C4-2B (cell line): ENCODE results near the gene POU4F1.

Source experiments
- H3K27ac ChIP-seq: fragments of 450-650 bp; 2 replicates; pipeline ENCODE4 v1.5.1; 2017
- ZFX ChIP-seq: fragments of 450-650 bp; IDR thresholded peaks from 2 replicates; pipeline ENCODE4 v1.6.1; 2017
- TF ChIP-seq, protein P1 (sequence below): fragments of 450-650 bp; conservative IDR thresholded peaks from 2 replicates; pipeline ENCODE4 v1.5.1; 2017; ENCODE audit warnings: mild to moderate bottlenecking

POU4F1 gene

DNA sequence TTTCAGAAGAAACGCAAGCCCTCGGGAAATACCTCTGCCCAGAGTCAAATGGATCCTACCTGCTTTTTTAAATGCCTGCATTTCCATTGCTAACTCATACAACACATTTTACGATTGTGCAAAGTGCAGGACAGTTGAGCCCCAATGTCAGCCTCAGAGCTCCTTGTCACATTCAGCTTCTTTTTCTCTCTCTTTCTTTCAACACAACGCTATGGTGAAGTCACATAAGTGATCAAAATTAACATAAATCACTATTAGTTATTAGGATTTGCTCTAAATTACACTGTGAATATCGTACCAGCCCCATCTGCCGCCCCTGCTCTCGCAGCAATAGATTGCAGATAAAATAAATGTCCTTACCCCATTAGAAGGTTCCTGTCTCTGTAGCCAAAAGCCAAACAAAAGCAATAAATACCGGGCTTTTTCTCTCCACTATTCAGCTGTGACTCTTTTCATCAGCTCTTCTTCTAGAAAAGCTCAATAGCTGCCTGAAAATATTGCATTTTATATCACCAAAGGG lies 8.8 kb downstream of the POU4F1 start:
- H3K27ac ChIP-seq, result no peak overlapping the region
- TF ChIP-seq ZFX, result no peak
- TF ChIP-seq, protein P1, sequence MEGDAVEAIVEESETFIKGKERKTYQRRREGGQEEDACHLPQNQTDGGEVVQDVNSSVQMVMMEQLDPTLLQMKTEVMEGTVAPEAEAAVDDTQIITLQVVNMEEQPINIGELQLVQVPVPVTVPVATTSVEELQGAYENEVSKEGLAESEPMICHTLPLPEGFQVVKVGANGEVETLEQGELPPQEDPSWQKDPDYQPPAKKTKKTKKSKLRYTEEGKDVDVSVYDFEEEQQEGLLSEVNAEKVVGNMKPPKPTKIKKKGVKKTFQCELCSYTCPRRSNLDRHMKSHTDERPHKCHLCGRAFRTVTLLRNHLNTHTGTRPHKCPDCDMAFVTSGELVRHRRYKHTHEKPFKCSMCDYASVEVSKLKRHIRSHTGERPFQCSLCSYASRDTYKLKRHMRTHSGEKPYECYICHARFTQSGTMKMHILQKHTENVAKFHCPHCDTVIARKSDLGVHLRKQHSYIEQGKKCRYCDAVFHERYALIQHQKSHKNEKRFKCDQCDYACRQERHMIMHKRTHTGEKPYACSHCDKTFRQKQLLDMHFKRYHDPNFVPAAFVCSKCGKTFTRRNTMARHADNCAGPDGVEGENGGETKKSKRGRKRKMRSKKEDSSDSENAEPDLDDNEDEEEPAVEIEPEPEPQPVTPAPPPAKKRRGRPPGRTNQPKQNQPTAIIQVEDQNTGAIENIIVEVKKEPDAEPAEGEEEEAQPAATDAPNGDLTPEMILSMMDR, result no peak

DNA sequence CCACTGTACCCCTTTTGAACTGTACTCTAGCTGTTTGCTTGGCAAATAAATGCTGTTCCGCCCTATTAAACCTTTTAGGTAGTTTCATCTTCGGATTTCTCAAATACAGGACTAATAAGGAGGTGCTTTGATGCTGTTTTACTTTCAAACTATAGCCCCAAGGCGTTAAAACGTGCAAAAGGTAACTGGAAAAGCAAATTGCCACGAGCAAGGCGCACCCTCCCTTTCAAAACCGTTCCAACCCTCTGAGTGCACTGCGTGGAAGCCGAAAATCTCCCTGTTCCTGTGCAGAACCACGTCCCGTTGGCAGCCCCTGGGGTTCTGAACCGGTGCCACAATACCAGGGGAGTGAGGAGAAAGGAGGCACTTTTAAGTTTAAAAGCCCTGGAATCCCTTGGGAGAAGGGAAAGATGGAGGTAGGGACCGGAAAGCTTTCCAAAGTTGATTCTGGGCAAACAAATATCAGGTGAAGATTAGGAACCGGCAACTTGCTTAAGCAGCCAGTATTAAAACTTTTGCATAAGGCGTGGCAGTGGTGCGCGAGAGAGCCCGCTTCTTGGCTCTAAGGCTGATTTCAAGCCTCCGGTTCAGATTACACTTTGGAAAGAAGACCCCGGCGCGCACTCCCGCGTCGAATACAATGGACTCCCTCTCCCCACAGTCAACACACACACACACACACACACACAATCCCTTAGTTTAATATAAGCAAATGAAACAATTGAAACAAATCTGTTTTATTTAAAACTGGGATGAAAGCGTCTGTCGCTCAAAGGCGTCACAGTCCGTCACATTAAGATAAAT lies 9.5 kb downstream of the POU4F1 start:
- TF ChIP-seq ZFX, result no peak
- TF ChIP-seq, protein P1, result no peak
- H3K27ac ChIP-seq, result no peak overlapping the region

- H3K27ac ChIP-seq, result no peak overlapping the region
- TF ChIP-seq ZFX, result no peak
- TF ChIP-seq, protein P1, result no peak
Observed at GRCh38 chr13:78593129-78593528, 10.2 kb downstream of the POU4F1 start.

DNA sequence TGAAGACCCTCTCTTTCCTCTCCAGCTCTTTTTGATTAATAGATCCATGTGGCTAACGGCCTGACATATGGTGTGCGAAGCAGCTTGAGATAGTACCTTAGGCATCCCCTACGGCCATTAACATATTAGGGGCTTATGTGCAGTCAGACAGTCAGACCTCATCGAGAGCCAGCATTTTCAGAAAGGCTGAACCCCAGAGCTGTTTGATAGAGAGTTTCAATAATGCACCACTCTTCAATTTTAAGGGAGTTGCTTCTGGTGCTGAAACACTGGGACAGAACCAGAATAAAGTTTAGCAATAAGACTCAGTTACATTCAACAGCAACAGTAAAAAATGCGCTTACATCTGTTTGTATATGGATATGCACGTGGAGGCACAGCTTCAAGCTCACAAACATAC lies 10.8 kb downstream of the POU4F1 start:
- no peak overlapping the region for H3K27ac ChIP-seq

GRCh38 chr13:78589206-78589605 lies 14.1 kb downstream of the POU4F1 start:
- TF ChIP-seq, protein P1, result no peak
- no peak for TF ChIP-seq ZFX
- no peak overlapping the region for H3K27ac ChIP-seq

More for the DNA sequence above, 10.8 kb downstream of the POU4F1 start:
- TF ChIP-seq, protein P1, result no peak
- no peak for TF ChIP-seq ZFX

- H3K27ac ChIP-seq, result no peak overlapping the region
- TF ChIP-seq ZFX, result no peak
- TF ChIP-seq, protein P1, result no peak
Observed at GRCh38 chr13:78587395-78587794, 16.0 kb downstream of the POU4F1 start.

DNA sequence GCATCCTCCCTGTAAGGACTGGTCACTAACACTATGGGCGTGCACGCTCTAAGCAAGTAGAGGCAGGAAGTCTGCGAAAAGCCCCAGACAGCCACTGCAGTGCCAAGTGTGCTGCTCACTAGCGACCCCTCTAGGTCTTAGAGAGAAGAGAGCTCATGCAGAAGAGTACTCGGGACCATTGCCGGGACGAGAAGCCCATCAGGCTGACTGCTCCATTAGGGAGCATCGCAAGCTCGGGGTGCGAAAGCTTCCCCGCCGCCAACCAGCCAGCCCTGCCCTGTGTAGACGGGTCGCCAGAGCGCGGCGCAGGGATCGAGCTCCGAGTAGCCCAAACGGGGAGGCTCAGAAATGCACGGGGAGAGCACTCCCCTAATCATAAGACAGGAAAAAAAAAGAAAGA lies 16.6 kb downstream of the POU4F1 start:
- H3K27ac ChIP-seq, result no peak overlapping the region

More for the DNA sequence above, 16.6 kb downstream of the POU4F1 start:
- TF ChIP-seq, protein P1, result peak; percentile 27
- TF ChIP-seq ZFX, result no peak
